ENCODE data around the gene ZNF500. TPM values are rescaled to one million over a fixed set of nuclear protein-coding genes. Genes with fewer than 3 reads are reported as not detected.
A peak's percentile ranks its signal among the peaks of the same experiment; 100 is the strongest.

ZNF500 gene
- 17.8 TPM for polyA plus RNA-seq

GRCh38 chr16:4766875-4767628, at the start of gene ZNF500:
Gene ZNF500, minus strand, starts transcription at chr16:4767162. Its CDS starts 1,184 bp downstream, at chr16:4765978.
- no peaks in the 10 kb centered on the region for H3K36me3 Mint-ChIP-seq
- H3K27me3 Mint-ChIP-seq, result no peaks in the 10 kb centered on the region
- peak within 1 kb of the TSS; percentile 92 to 98 (median 94) for H3K4me3 Mint-ChIP-seq

GRCh38 chr16:4814542-4815173, 47.7 kb upstream of the ZNF500 start:
- no peaks in the 10 kb centered on the region for H3K27me3 Mint-ChIP-seq
- peaks cover 2% of the 10 kb centered on the region for H3K36me3 Mint-ChIP-seq
- no peaks in the 10 kb centered on the region for H3K9me3 Mint-ChIP-seq
- no peaks in the 10 kb centered on the region for H3K4me1 Mint-ChIP-seq
- H3K4me3 Mint-ChIP-seq, result no peak overlapping the region
- no peak overlapping the region for H3K27ac Mint-ChIP-seq

More at GRCh38 chr16:4766875-4767628, at the start of gene ZNF500:
- peaks cover 15 to 24% (median 18%) of the 10 kb centered on the region in 3 donors for H3K4me1 Mint-ChIP-seq
- H3K27ac Mint-ChIP-seq, result peak within 1 kb of the TSS; percentile 48 to 96 (median 88)
- no peaks in the 10 kb centered on the region for H3K9me3 Mint-ChIP-seq

- H3K27me3 Mint-ChIP-seq, result no peaks in the 10 kb centered on the region
- no peak overlapping the region for H3K27ac Mint-ChIP-seq
- H3K36me3 Mint-ChIP-seq, result peaks cover 2% of the 10 kb centered on the region
- no peaks in the 10 kb centered on the region for H3K9me3 Mint-ChIP-seq
- H3K4me3 Mint-ChIP-seq, result no peak overlapping the region
- H3K4me1 Mint-ChIP-seq, result no peaks in the 10 kb centered on the region
These were observed 47.1 kb upstream of the ZNF500 start for GRCh38 chr16:4814046-4814445.

- Mint-ChIP-seq H3K4me1 (no peaks in the 10 kb centered on the region), H3K36me3 (no peaks in the 10 kb centered on the region)
These were observed 46.5 kb upstream of the ZNF500 start for GRCh38 chr16:4813251-4814003.

GRCh38 chr16:4811773-4812172, 44.8 kb upstream of the ZNF500 start:
- H3K4me1 Mint-ChIP-seq, result no peaks in the 10 kb centered on the region
- peak overlapping the region in 1 of 4 donors; percentile 47 for H3K4me3 Mint-ChIP-seq
- H3K27me3 Mint-ChIP-seq, result no peaks in the 10 kb centered on the region
- H3K36me3 Mint-ChIP-seq, result no peaks in the 10 kb centered on the region
- no peak overlapping the region for H3K27ac Mint-ChIP-seq
- no peaks in the 10 kb centered on the region for H3K9me3 Mint-ChIP-seq

More at GRCh38 chr16:4813251-4814003, 46.5 kb upstream of the ZNF500 start:
- Mint-ChIP-seq H3K27me3 (no peaks in the 10 kb centered on the region), H3K4me3 (no peak overlapping the region), H3K27ac (no peak overlapping the region), H3K9me3 (no peaks in the 10 kb centered on the region)

- H3K9me3 Mint-ChIP-seq, result no peaks in the 10 kb centered on the region
- no peaks in the 10 kb centered on the region for H3K27me3 Mint-ChIP-seq
- no peak overlapping the region for H3K27ac Mint-ChIP-seq
- no peaks in the 10 kb centered on the region for H3K4me1 Mint-ChIP-seq
- no peak overlapping the region for H3K4me3 Mint-ChIP-seq
- H3K36me3 Mint-ChIP-seq, result no peaks in the 10 kb centered on the region
These were observed 44.3 kb upstream of the ZNF500 start for GRCh38 chr16:4811242-4811641.

- Mint-ChIP-seq H3K27ac (peak overlapping the region in 1 of 3 donors; percentile 47), H3K36me3 (peaks cover 2% of the 10 kb centered on the region), H3K9me3 (no peaks in the 10 kb centered on the region), H3K27me3 (no peaks in the 10 kb centered on the region), H3K4me3 (no peak overlapping the region), H3K4me1 (peaks cover 4 to 9% (median 6%) of the 10 kb centered on the region in 3 donors)
These were observed 39.3 kb upstream of the ZNF500 start for GRCh38 chr16:4806280-4806679.

- Mint-ChIP-seq H3K27ac (peak overlapping the region in 1 of 3 donors; percentile 59), H3K36me3 (peaks cover 2% of the 10 kb centered on the region), H3K4me3 (peak overlapping the region in 1 of 4 donors; percentile 37), H3K4me1 (peaks cover 9 to 10% (median 9%) of the 10 kb centered on the region in 3 donors), H3K27me3 (no peaks in the 10 kb centered on the region), H3K9me3 (no peaks in the 10 kb centered on the region)
These were observed 38.3 kb upstream of the ZNF500 start for GRCh38 chr16:4805231-4805630.

- H3K27me3 Mint-ChIP-seq, result no peaks in the 10 kb centered on the region
- H3K9me3 Mint-ChIP-seq, result no peaks in the 10 kb centered on the region
- peaks cover 2% of the 10 kb centered on the region for H3K36me3 Mint-ChIP-seq
- H3K4me1 Mint-ChIP-seq, result peaks cover 9 to 12% (median 9%) of the 10 kb centered on the region in 3 donors
- peak overlapping the region in 1 of 3 donors; percentile 79 for H3K27ac Mint-ChIP-seq
- H3K4me3 Mint-ChIP-seq, result peak overlapping the region in 3 of 4 donors; percentile 17 to 91 (median 68)
These were observed 37.2 kb upstream of the ZNF500 start for GRCh38 chr16:4803898-4804762.

- Mint-ChIP-seq H3K9me3 (no peaks in the 10 kb centered on the region), H3K4me3 (peak overlapping the region in 3 of 4 donors; percentile 90 to 93 (median 91)), H3K27ac (peak overlapping the region in 2 of 3 donors; percentile 35 to 79), H3K36me3 (peaks cover 2% of the 10 kb centered on the region), H3K4me1 (peaks cover 9 to 12% (median 9%) of the 10 kb centered on the region in 3 donors), H3K27me3 (no peaks in the 10 kb centered on the region)
These were observed 36.5 kb upstream of the ZNF500 start for GRCh38 chr16:4803401-4803844.

- H3K4me3 Mint-ChIP-seq, result peak overlapping the region; percentile 86 to 93 (median 90)
- no peaks in the 10 kb centered on the region for H3K27me3 Mint-ChIP-seq
- H3K27ac Mint-ChIP-seq, result peak overlapping the region in 2 of 3 donors; percentile 63 to 79
- no peaks in the 10 kb centered on the region for H3K9me3 Mint-ChIP-seq
- H3K4me1 Mint-ChIP-seq, result peaks cover 9 to 12% (median 9%) of the 10 kb centered on the region in 3 donors
- peaks cover 2% of the 10 kb centered on the region for H3K36me3 Mint-ChIP-seq
These were observed 35.8 kb upstream of the ZNF500 start for GRCh38 chr16:4802659-4803287.

GRCh38 chr16:4801962-4802658, 35.1 kb upstream of the ZNF500 start, which contains the start of gene ROGDI:
Gene ROGDI, minus strand, starts transcription at chr16:4802633. Its CDS starts 62 bp downstream, at chr16:4802571.
- Mint-ChIP-seq H3K4me1 (peaks cover 9 to 12% (median 9%) of the 10 kb centered on the region in 3 donors), H3K27me3 (no peaks in the 10 kb centered on the region), H3K4me3 (peak within 1 kb of the TSS; percentile 86 to 95 (median 92)), H3K27ac (peak within 1 kb of the TSS; percentile 53 to 92 (median 91)), H3K36me3 (peaks cover 2% of the 10 kb centered on the region), H3K9me3 (no peaks in the 10 kb centered on the region)

Data from IgD-negative memory B cell (primary cell).